ENCODE results near the gene PHLDA3. TPM values are rescaled to one million over a fixed set of nuclear protein-coding genes. Genes with fewer than 3 reads are reported as not detected.

The PHLDA3 gene
- total and polyA plus RNA-seq, 11 donors, result 15.2 to 48.1 (median 28.5) TPM

DNA sequence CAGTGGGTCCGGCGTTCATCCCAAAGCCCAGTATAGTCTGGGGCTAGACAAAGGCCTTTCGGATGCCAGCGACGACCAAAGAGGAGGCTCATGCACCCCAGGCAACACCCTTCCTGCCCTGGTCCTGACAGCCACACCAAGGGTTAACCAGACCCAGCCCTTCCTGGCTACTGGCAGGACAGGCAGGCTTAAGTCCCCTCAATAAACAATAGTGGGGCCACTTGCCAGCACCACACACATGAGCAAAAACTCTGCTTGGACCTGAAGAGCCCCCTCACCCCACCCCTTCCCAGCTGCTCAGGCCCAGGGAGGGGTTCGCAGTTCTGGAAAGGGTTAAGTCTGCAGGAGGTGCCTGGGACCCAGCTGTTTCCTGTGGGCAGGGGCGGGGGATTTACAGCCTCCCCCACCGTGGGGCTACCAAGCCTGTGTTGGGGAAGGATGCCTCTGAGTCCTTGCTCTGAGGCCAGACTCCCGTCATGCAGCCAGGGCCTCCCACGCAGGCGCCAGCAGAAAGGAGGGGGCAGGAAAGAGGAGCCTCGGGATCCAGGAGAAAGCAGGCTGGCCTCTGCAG, 18.2 kb downstream of the PHLDA3 start:
- intact Hi-C loops (cut with DNase I), result no loop called here

DNA sequence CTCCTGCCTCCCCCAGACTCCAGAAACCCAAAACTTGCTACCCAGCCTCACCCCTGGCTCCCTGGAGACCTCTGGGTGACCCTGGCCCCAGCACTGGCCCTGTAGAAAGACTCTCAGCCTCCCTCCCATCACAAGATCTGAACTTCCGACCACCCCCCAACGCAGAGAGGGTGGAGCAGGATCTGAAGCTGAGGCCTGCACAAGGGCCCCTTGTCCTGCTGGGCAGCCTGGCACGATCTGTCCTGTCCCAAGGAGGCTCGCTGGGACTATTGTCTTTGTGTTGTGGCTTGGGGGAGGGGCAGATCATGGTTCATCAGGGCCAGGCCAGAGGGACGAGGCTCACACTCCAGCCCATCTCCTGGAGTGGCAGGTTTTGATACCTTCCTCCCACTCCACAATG, 20.0 kb downstream of the PHLDA3 start:
- DNase-seq (peak in 1 of 5 donors; percentile 65), ATAC-seq (peak in 2 of 4 donors; percentile 3 to 5)
- no peak overlapping the region for H3K4me3 ChIP-seq
- WGBS, 4 donors, result 58 to 80% (median 71%) methylated on average over 5 of the region's 5 CpGs
- H3K9me3 ChIP-seq, result peaks cover 0 to 7% (median 0%) of the 10 kb centered on the region in 12 donors
- TF ChIP-seq POLR2A (IDR thresholded peaks at IDR 0.05), result no peak
- TF ChIP-seq, protein P1, sequence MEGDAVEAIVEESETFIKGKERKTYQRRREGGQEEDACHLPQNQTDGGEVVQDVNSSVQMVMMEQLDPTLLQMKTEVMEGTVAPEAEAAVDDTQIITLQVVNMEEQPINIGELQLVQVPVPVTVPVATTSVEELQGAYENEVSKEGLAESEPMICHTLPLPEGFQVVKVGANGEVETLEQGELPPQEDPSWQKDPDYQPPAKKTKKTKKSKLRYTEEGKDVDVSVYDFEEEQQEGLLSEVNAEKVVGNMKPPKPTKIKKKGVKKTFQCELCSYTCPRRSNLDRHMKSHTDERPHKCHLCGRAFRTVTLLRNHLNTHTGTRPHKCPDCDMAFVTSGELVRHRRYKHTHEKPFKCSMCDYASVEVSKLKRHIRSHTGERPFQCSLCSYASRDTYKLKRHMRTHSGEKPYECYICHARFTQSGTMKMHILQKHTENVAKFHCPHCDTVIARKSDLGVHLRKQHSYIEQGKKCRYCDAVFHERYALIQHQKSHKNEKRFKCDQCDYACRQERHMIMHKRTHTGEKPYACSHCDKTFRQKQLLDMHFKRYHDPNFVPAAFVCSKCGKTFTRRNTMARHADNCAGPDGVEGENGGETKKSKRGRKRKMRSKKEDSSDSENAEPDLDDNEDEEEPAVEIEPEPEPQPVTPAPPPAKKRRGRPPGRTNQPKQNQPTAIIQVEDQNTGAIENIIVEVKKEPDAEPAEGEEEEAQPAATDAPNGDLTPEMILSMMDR (IDR thresholded peaks at IDR 0.05), result no peak
- H3K27ac ChIP-seq, result peak overlapping the region; percentile 9 to 84 (median 64)
- intact Hi-C loops (cut with DNase I), result loop anchor here (1.0 to 5.0 kb wide), 7 partner anchors 20 to 64 kb away; partner anchors contain the start of gene PHLDA3 (in 1 of the 10)
- no peaks in the 10 kb centered on the region for H3K27me3 ChIP-seq
- H3K36me3 ChIP-seq, result no peaks in the 10 kb centered on the region
- peaks cover 9 to 41% (median 28%) of the 10 kb centered on the region in 12 donors for H3K4me1 ChIP-seq

More for the DNA sequence above, 18.2 kb downstream of the PHLDA3 start:
- WGBS, 4 donors, result 37 to 56% (median 37%) methylated on average over 9 to 12 of the region's 12 CpGs
- Histone ChIP-seq H3K27ac (peak overlapping the region; percentile 29 to 84 (median 74)), H3K4me1 (peaks cover 9 to 43% (median 29%) of the 10 kb centered on the region in 12 donors), H3K9me3 (peaks cover 0 to 7% (median 0%) of the 10 kb centered on the region in 12 donors), H3K4me3 (peak overlapping the region in 1 of 12 donors; percentile 1), H3K27me3 (no peaks in the 10 kb centered on the region), H3K36me3 (no peaks in the 10 kb centered on the region)
- DNase-seq (peak; percentile 80 to 88 (median 82)), ATAC-seq (peak; percentile 67 to 80 (median 70))
- TF ChIP-seq, protein P1 (IDR thresholded peaks at IDR 0.05), result no peak
- no peak for TF ChIP-seq POLR2A (IDR thresholded peaks at IDR 0.05)

DNA sequence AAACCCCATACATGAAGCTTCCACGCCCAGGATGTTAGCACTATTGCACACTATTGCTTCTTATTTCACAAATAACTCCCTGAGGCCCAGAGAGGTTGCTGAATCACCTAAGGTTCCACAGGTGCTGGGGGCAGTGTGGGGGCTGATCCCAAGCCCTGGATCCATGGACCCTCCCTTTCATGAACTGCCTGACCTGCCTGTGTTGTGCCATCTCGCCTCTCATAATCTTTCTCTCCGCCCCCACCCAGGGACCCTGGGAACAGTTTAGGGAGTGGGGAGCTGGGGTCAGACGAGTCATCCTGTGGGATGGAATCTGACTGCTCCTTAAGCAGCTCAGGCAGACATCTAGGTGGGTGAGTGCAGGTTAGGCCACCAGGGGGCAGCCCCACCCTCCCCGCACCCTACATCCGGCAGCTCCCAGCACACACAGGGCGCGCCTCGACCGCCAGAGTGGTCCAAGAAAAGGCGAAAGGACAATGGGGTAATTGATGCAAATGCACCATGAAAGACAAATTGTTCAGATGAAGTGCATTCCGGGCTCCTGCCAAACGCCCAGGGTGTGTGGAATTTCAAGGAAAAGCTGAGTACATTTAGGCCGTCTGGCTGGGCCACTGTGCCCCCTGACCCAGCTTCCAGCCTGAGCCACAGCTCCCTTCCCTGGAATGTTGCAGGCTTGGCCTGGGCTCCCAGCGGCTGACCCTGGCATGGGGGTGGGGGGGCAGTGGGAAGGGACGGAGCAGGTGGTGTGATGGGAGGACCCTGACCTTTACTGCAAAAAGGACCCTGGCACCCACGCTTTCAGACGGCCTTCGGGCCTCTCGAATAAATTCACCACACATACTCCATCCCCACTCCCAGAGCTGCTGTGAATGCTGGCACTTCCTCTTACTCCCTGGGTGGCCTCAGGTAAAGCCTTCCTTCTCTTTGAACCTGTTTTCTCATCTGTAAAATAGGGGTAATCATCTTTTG, 20.8 kb downstream of the PHLDA3 start:
- no peak overlapping the region for H3K4me3 ChIP-seq
- H3K4me1 ChIP-seq, result peaks cover 9 to 41% (median 28%) of the 10 kb centered on the region in 12 donors
- H3K9me3 ChIP-seq, result peaks cover 0 to 3% (median 0%) of the 10 kb centered on the region in 12 donors
- WGBS, 4 donors, result 36 to 38% (median 37%) methylated on average over 18 to 20 of the region's 20 CpGs
- no peaks in the 10 kb centered on the region for H3K27me3 ChIP-seq
- H3K36me3 ChIP-seq, result no peaks in the 10 kb centered on the region
- TF ChIP-seq, protein P1 (IDR thresholded peaks at IDR 0.05), result peak; percentile 78 to 93 (median 85)
- no peak for TF ChIP-seq POLR2A (IDR thresholded peaks at IDR 0.05)
- DNase-seq (peak; percentile 70 to 87 (median 78)), ATAC-seq (peak; percentile 46 to 86 (median 78))
- intact Hi-C loops (cut with DNase I), result loop anchor here (1.0 to 5.0 kb wide), 7 partner anchors 21 to 65 kb away; partner anchors contain the start of gene PHLDA3 (in 1 of the 10)
- peak overlapping the region; percentile 9 to 84 (median 64) for H3K27ac ChIP-seq
